Measurements from ENCODE around the gene UROC1.

UROC1 gene

GRCh38 chr3:126439968-126440708 is 77.4 kb downstream of the UROC1 start:
- no peak for DNase-seq (ENCODE audit: low spot score)

- DNase-seq (ENCODE audit: low spot score): no peak
These were observed 78.1 kb downstream of the UROC1 start for GRCh38 chr3:126439346-126439967.

- DNase-seq (ENCODE audit: low spot score): no peak
These were observed 78.8 kb downstream of the UROC1 start for GRCh38 chr3:126438746-126439145.

- no peak for DNase-seq (ENCODE audit: low spot score)
These were observed 79.4 kb downstream of the UROC1 start for GRCh38 chr3:126438186-126438585.

- no peak for DNase-seq (ENCODE audit: low spot score)
These were observed 80.5 kb downstream of the UROC1 start for GRCh38 chr3:126436826-126437717.

GRCh38 chr3:126435456-126436315 is 81.9 kb downstream of the UROC1 start:
- no peak for DNase-seq (ENCODE audit: low spot score)

- no peak for DNase-seq (ENCODE audit: low spot score)
These were observed 82.6 kb downstream of the UROC1 start for GRCh38 chr3:126434931-126435411.

GRCh38 chr3:126434264-126434590 is 83.3 kb downstream of the UROC1 start:
- DNase-seq (ENCODE audit: low spot score): no peak

- no peak for DNase-seq (ENCODE audit: low spot score)
These were observed 83.9 kb downstream of the UROC1 start for GRCh38 chr3:126433496-126434263.

GRCh38 chr3:126433105-126433430 is 84.5 kb downstream of the UROC1 start:
- DNase-seq (ENCODE audit: low spot score): no peak

GRCh38 chr3:126432361-126433104 is 85.0 kb downstream of the UROC1 start:
- DNase-seq (ENCODE audit: low spot score): no peak
